A549 treated with DMSO at 1 μM for 4 hours (cell line): ENCODE results near the gene CIAO3. TPM values are rescaled to one million over a fixed set of nuclear protein-coding genes. Genes with fewer than 3 reads are reported as not detected.

Experiments used
- total RNA-seq: library from RNA; stranded (reverse); fragments of 200-300 nt; extraction: Qiagen RNA extraction; gene quantifications from 5 replicates; pipeline ENCODE4 v1.2.3, GENCODE V29; 2022; ENCODE audit warnings: low read depth

Gene CIAO3
- total RNA-seq = 18.9 to 25.8 TPM (median 23.7 TPM) in 5 replicates

DNA sequence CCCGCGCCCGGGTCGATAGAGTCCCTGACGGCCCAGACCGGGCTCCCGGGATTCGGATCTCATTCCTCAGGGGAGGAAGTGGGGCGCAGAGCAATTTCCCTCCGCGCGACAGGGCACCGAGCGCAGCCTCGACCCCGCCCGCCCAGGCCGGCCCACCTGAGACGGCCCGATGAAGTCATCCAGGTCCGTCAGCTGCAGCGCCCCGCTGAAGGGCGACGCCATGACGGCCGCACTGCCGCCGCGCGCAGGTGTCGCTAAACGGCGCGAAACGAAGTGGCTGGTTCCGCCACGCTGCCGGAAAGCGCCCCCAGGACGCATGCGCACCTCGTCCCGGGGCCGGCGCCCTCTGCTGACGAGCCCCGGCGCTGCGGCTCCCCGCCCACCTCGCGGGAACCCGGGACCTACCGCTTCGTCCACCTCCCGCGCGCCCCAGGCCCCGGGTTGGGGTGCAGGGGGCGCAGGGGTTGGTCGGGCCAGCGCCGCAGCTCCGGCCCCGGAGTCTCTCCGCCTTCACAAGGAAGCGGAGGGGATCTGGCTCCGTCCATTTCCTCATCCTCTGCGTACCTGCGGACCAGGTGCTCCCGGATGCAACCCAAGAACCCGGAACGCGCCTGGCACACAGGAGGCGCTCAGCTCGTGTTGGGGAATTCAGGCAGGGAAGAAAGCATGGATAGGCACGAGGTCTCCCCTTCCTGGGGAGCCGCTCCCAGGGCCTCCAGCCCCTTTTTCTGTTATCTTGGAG is at the start of gene CIAO3:
Gene CIAO3, minus strand, starts transcription at position 234 of the 742 bp plus-strand sequence. Its CDS starts 12 bp downstream, at position 222.

DNA sequence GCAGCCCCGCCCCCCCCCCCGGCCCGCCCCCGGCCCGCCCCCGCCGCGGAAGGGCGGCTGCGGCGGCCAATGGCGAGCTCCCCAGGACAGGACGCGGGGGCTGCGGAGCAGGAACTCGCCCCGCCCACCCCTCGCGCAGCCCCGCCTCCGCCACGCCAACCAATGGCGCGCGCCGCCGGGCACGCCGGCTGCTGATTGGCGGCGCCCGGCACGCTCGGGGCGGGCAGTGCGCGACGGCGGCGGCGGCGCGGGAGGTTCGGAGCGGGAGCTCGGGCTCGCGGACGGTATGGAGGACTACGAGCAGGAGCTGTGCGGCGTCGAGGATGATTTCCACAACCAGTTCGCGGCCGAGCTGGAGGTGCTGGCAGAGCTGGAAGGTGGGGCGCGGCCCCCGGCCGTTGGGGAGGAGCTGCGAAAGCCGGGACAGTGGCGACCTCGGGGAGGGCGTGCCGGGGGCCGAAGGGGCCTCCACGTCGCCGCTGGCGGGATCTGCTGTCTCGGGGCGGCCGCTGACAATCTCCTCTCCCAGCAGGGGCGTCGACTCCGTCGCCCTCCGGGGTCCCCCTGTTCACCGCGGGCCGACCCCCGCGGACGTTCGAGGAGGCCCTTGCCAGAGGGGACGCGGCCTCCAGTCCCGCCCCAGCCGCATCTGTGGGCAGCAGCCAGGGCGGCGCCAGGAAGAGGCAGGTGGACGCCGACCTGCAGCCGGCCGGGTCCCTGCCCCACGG is 47.8 kb upstream of the CIAO3 start, which contains the start of gene CHTF18:
Gene CHTF18, plus strand, starts transcription at position 222 of the 728 bp plus-strand sequence. Its CDS starts 65 bp downstream, at position 287.

DNA sequence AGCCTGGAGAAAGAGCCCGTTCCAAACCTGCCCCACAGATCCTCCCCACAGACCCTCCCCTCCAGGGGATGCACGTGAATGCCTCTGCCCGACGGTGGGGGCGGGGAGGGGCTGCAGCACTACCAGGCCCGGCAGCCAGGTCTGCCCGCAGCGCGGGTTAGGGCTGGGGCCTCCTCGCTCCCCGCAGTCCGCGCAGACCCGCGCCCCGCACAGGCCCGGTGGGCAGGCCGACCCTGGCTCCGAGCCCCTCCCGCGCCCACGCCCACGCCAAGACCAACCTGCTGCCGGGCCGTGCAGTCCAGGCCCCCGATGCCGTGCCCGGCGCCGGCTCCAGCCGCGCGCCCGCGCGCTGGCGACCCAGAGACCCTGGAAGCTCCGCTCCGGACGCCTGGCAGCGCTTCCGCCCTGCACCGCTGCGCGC is 47.2 kb upstream of the CIAO3 start, which contains the start of gene RPUSD1:
Gene RPUSD1, minus strand, starts transcription at position 404 of the 421 bp plus-strand sequence. CDS start 644 bp downstream, outside the sequence.

DNA sequence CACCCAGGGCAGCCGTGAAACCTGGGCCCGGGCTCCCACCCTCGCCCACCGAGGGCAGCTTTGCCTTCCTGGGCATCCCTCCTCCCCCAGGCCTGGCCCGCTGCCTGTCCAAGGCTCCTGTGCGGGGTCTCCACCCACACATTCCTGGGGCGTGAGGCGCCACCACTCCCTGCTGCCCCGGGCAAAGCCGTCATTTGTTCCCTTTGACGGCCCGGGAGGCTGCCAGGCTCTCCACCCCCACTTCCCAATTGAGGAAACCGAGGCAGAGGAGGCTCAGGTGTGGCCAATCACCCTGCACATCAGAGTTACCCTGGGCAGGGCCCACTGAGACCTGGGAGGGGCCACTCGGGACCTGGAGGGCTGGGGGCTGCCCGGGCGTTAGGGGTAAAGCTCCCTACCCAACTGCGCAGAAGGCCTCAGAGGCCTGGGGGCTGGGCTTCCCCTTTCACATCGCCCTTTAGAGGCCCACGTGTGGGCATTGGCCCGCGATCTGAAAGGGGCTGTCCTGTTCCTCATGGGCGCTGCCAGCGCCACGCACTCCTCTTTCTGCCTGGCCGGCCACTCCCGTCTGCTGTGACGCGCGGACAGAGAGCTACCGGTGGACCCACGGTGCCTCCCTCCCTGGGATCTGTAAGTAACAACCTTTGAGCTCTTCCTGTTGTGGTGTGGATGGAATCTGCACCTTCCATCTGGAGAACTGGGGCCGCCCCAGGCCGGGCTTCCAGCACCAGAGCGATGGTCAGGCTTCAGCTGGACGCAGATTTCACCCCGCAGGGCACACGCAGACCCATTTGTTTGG is 19.9 kb upstream of the CIAO3 start, which contains the start of gene MSLN:
Gene MSLN, plus strand, starts transcription at position 190 of the 799 bp plus-strand sequence. CDS start 1,947 bp downstream, outside the sequence.

DNA sequence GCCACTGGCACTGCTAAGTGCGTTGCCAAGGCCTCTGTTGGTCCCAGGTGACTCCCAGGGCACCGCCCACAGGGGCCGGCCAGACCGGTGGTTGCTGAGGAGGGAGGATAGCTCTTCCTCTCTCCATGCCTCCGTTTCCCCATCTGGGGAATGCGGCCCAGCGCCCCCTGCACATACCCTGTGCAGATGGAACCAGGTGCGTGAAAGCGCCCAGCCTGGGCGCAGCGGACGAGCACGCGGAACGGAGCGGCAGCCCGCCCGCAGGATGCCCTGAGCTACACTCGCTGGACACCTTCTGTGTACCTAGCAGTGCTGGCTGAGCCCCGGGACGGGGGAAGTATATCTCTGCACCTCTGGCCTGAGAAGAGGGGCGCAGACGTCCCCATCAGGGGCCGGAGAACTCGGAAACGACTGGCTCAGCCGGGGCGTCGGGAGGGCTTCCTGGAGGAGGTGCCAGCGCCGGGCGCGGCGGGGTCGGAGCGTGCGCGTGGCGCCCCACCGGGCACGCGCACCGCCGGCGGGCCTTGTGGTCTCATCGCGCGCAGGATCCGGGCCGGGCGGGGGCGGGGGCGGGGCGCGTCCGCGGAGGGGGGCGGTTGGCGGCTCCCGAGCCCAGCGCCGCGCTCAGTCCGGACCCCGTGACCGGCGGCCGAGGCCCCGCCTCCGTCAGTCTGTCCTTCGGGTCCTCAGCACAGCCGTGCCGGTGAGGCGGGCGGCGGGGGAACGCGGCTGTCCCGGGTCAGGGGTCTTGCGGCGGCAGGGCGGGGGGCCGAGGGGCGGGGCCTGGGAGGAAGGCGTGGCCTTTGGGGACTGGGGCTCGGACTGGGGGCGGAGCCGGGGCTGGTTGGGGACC is 14.1 kb downstream of the CIAO3 start, which contains the start of the genes CCDC78 and HAGHL:
Gene CCDC78, minus strand, starts transcription at position 6 of the 853 bp plus-strand sequence. CDS start 76 bp downstream, outside the sequence.
Gene HAGHL, plus strand, starts transcription at position 669 of the 853 bp plus-strand sequence. CDS start 404 bp downstream, outside the sequence.

DNA sequence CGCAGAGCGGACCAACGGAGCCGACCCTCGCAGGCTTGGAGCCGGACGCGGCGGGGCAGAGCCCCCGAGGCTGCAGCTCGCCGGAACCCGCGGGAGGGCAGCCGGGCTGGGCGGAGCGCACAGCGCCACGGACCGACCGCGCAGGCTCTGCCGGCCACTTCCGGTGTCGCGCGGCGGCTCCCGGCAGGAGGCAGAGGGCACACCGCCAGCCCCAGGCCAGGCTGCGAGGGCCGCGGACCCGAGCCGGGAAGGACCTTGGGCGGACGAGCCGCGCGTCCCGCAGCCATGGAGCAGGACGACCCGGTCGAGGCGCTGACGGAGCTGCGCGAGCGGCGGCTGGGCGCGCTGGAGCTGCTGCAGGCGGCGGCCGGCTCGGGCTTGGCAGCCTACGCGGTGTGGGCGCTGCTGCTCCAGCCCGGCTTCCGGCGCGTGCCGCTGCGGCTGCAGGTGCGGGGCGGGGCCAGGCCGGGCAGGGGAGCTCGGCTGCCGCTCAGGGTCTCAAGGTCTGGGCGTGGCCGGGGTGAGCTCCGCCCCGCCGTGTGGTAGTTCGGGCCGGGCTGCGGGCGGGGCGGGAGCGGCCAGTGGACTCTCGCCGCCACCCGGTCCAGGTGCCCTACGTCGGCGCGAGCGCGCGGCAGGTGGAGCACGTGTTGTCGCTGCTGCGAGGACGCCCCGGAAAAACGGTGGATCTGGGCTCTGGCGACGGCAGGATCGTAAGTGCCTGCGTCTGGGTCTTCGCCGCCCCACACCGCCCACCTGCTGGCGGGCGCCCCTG is 19.6 kb downstream of the CIAO3 start, which contains the start of gene ANTKMT:
Gene ANTKMT, plus strand, starts transcription at position 157 of the 775 bp plus-strand sequence. Its CDS starts 129 bp downstream, at position 286.

DNA sequence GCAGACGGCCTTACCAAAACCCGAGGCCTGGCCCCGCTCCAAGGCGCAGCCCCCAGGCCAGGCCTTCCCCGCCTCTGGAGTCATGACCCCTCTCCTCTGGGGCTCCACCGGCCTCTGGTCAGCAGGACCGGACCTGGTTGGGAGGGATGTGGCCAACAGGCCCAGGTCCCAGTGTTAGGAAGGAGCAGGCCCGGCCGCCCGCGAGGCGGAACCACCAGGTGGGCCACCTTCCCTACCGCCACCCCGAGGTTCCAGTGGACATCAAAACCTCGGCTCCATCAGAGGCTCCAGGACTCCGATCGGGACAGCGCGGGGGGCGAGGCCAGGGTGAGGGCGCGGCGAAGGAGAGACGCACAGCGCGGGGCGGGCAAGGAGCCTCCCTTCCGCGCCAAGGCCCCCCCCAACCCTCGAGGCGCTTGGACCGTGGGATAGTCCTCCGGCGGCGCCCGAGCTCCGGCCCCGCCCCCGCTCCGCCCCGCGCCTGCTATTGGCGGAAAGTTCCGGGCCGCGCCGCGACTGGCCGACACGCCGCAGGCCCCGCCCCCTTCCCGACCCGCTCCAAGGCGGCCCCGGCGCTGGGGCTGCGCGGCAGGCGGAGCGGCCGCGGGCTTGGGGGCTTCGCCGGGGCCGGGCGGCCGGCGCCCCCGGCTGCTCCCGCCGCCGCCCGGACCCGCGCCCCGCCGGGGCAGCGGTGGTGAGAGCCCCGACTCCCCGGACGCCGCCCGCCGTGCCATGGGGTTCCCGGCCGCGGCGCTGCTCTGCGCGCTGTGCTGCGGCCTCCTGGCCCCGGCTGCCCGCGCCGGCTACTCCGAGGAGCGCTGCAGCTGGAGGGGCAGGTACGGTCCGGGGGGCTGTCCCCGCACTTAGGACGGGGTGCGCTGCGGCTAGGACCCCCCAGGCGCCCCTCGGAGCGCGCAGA is 26.0 kb downstream of the CIAO3 start, which contains the start of gene METRN:
Gene METRN, plus strand, starts transcription at position 561 of the 919 bp plus-strand sequence. Its CDS starts 172 bp downstream, at position 733.

DNA sequence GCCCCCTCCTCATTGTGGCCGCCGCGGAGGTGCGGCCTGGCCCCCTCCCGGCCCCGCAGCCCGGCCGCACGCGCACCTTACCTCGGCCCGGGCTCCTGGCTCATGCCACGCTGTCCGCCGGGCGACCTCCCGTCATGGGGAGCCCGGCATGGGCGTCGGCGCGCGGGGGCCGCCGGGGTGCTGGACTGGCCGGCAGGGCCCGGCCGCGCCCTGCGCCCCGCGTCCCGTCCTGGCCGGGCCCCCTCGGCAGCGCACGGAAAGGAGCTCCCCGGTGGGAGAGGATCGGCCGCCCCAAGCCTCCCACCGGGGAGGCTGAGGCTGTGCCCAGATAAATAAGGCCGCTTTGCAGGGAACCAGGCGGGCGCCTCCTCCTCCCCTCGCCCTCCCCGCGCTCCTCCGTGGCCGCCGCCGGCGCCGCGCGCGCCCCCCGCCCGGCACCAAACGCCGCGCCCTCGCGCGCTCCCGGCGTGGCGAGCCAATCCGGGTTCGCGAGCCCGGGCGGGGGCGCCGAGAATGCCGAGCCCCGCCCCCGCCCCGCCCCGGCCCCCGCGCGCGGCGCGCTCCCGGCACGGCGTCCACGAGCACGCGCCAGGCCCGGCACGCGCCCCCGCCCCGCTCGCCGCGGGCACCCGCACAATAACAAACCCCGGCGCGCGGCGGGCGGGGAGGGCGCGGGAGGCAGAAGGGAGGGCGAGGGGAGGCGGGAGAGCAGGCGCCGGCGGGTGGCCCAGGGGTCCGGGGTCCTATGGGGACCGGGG is 35.2 kb downstream of the CIAO3 start, which contains the start of gene FBXL16:
Gene FBXL16, minus strand, starts transcription at position 371 of the 758 bp plus-strand sequence. CDS start 8,396 bp downstream, outside the sequence.

DNA sequence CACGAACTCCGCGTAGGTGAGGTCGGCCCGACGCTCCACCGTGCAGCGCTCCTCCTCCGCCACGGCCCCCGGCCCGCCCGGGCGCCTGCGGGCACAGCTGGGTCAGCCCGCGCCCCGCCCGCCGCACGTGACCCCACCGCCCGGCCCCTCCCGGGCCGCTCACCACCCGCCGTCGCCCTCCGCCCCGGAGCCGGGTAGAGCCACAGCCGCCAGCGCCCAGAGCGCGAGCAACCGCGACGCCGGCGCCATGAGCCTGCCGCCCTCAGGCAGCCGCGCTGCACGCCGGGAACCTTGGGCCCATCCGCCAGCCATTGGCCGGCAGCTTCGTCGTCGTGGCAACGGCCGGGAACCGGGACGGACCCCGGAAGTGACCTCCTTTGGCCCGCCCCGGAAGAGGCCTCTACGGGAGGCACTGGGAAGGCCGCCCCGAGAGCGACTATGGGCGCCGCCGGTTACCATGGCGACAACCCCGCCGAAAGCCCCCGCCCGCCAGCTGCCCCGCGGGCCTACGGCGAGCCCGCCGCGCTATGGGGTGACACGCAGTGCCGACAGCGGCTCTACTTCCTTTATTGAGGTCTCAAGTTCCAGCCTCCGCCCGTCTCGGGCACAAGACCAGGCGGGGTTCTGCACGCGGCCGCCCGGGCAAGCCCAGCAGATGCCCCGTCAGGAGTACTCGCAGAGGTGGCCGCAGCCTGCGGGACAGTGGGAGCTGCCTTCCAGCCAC is 56.6 kb downstream of the CIAO3 start, which contains the start of gene JMJD8:
Gene JMJD8, minus strand, starts transcription at position 264 of the 724 bp plus-strand sequence. Its CDS starts 15 bp downstream, at position 249.

DNA sequence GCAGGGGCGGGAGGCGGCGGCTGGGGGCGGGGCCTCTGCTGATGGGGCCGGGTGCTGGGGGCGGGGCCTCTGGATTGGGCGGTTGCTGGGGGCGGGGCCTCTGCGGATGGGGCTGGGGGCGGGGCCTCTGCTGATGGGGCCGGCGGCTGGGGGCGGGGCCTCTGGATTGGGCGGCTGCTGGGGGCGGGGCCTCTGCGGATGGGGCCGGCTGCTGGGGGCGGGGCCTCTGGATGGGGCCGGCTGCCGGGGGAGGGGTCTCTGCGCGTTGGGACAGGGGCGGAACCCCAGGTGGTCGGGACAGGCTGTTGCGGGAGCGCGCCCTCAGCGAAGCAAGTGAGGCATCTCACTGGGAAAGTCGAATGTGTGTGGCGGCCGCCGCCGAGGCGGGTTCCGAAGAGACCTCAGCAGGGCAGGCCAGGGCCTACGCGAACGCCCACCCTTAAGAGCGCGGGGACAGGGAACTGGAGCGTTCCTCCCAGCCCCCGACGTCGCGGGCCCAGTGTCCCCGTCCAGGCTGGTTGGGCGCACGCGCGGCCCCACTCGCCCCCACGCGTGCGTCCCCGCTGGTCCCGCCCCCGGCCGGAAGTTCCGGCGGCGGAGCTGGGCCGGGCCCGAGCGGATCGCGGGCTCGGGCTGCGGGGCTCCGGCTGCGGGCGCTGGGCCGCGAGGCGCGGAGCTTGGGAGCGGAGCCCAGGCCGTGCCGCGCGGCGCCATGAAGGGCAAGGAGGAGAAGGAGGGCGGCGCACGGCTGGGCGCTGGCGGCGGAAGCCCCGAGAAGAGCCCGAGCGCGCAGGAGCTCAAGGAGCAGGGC is 60.8 kb downstream of the CIAO3 start, which contains the start of gene STUB1:
Gene STUB1, plus strand, starts transcription at position 597 of the 811 bp plus-strand sequence. Its CDS starts 116 bp downstream, at position 713.

Other genes with a start within 250 kb of the CIAO3 start
- gene CAPN15, start 213.3 kb downstream of the CIAO3 start, total RNA-seq = 53.0 to 84.9 TPM (median 71.0 TPM) in 5 replicates
- 0.05 to 0.17 TPM (median 0.09 TPM) in 5 replicates for gene PRR35, start 180.6 kb downstream of the CIAO3 start, total RNA-seq
- gene NHLRC4, start 174.0 kb downstream of the CIAO3 start, total RNA-seq = 0.15 to 0.30 TPM (median 0.21 TPM) in 5 replicates
- 30.3 to 41.5 TPM (median 38.5 TPM) in 5 replicates for gene PIGQ, start 171.0 kb downstream of the CIAO3 start, total RNA-seq
- gene RAB40C, start 150.9 kb downstream of the CIAO3 start, total RNA-seq = 12.6 to 20.4 TPM (median 17.2 TPM) in 5 replicates
- gene WFIKKN1, start 110.0 kb downstream of the CIAO3 start, total RNA-seq = 0.13 to 0.23 TPM (median 0.16 TPM) in 5 replicates
- 85.8 to 135 TPM (median 124 TPM) in 5 replicates for gene METTL26, start 104.7 kb downstream of the CIAO3 start, total RNA-seq
- gene MCRIP2, start 99.2 kb downstream of the CIAO3 start, total RNA-seq = 25.3 to 44.8 TPM (median 38.3 TPM) in 5 replicates
- 17.8 to 36.9 TPM (median 28.9 TPM) in 5 replicates for gene WDR90, start 91.6 kb downstream of the CIAO3 start, total RNA-seq
- gene RHOT2, start 72.9 kb downstream of the CIAO3 start, total RNA-seq = 64.2 to 95.4 TPM (median 87.5 TPM) in 5 replicates
- 0.75 to 1.6 TPM (median 1.4 TPM) in 5 replicates for gene RHBDL1, start 65.3 kb downstream of the CIAO3 start, total RNA-seq
- gene STUB1, start 60.6 kb downstream of the CIAO3 start, total RNA-seq = 91.8 to 121 TPM (median 114 TPM) in 5 replicates
- gene JMJD8, start 56.7 kb downstream of the CIAO3 start, total RNA-seq = 67.9 to 83.7 TPM (median 77.0 TPM) in 5 replicates
- gene WDR24, start 50.6 kb downstream of the CIAO3 start, total RNA-seq = 4.7 to 6.4 TPM (median 6.0 TPM) in 5 replicates
- gene FBXL16, start 35.2 kb downstream of the CIAO3 start, total RNA-seq = 1.5 to 2.9 TPM (median 2.5 TPM) in 5 replicates
- gene METRN, start 25.9 kb downstream of the CIAO3 start, total RNA-seq = 79.7 to 194 TPM (median 166 TPM) in 5 replicates
- gene ANTKMT, start 19.9 kb downstream of the CIAO3 start, total RNA-seq = 26.6 to 61.4 TPM (median 50.6 TPM) in 5 replicates
- gene CCDC78, start 14.6 kb downstream of the CIAO3 start, total RNA-seq = 3.6 to 6.4 TPM (median 5.5 TPM) in 5 replicates
- gene HAGHL, start 13.9 kb downstream of the CIAO3 start, total RNA-seq = 15.6 to 20.5 TPM (median 17.4 TPM) in 5 replicates
- gene MSLN, start 19.7 kb upstream of the CIAO3 start, total RNA-seq = 2.1 to 2.5 TPM (median 2.2 TPM) in 5 replicates
- gene RPUSD1, start 47.4 kb upstream of the CIAO3 start, total RNA-seq = 34.1 to 56.4 TPM (median 47.4 TPM) in 5 replicates
- 13.3 to 26.7 TPM (median 24.8 TPM) in 5 replicates for gene CHTF18, start 47.6 kb upstream of the CIAO3 start, total RNA-seq
- not detected in 5 replicates for gene GNG13, start 59.7 kb upstream of the CIAO3 start, total RNA-seq
- gene LMF1, start 230.0 kb upstream of the CIAO3 start, total RNA-seq = 8.0 to 11.4 TPM (median 8.5 TPM) in 5 replicates
- 1.4 to 1.6 TPM (median 1.5 TPM) in 5 replicates for gene SOX8, start 240.8 kb upstream of the CIAO3 start, total RNA-seq